A549 treated with GW870086 at 1 μM for 4 hours (cell line): ENCODE results near the gene BAG1. TPM values are rescaled to one million over a fixed set of nuclear protein-coding genes. Genes with fewer than 3 reads are reported as not detected.

Experiments
- total RNA-seq: library from RNA; stranded (reverse); fragments of 200-300 nt; extraction: Qiagen RNA extraction; gene quantifications from 5 replicates; pipeline ENCODE4 v1.2.3, GENCODE V29; 2022; ENCODE audit warnings: low read depth

The BAG1 gene
- 135 to 147 TPM (median 138 TPM) in 5 replicates for total RNA-seq

DNA sequence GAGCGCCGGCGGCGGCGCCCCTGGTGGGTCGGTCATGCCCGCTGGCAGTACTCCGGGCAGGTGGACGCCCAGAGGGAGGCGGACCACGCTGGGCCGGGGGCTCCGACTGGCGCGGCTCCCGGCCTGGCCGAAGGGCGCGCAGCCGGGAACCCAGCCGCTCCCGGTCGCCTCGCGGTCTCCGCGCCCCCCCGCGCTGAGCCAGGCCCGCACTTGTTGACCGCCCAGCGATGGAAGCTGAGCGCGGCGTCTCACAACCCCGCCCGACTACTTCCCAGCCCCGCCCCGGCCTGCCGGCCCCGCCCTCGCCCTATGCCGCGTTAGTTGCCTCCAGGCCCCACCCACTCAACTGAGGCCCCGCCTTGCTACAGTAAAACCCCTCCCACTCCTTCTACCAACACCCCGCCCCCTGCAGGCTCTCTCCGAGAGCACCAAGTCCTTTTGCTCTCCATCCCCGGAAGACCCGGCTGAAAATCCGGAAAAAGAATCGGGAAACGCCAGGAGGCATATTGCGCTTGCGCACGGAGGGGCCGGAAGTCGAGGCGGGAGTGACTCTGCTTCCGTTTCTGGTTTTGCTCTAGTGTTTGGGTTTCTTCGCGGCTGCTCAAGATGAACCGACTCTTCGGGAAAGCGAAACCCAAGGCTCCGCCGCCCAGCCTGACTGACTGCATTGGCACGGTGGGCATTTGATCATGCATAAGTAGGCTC lies at the start of gene BAG1, which contains the start of gene CHMP5:
BAG1 (minus strand) TSS at position 236 of the 705 bp plus-strand sequence.
CHMP5 (plus strand) TSS at position 577 of the 705 bp plus-strand sequence; CDS start at position 607, 30 bp downstream.

DNA sequence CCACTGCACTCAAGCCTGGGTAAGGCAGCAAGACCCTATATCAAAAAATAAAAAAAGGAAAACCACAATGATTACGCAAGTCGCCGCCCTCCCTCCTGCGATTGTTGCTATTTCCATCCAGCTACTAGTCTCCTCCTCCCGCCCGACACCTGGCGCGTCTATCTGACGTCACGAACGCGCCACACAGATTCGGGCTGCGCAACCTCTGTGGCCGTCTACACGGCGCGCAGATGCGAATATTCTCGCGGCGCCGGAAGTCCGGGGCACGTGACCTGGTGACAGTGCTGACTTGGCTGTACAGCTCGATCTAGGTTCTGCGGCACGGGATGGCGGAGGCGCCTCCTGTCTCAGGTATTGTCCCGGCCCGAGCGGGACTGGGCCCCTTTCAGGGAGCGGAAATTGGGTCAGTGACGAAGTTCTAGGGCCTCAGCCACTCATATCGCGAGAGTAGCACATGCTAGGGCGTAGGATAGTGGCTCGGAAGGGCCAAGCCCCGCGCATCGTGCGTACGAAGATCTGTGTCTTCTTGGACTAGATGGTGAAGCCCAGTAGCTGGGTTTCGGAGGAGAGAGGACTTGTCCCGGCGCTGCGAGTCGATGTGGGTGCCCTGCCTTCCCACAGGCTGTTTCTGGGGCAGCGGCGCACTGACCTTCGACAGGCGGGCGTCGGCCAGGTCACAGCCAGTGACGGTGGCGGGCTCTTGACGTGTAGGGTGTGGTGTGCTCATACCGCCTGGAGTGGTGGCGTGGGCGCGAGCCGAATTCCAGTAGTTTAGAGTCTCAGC lies 25.9 kb upstream of the BAG1 start, which contains the start of gene NFX1:
NFX1 (plus strand) TSS at position 270 of the 784 bp plus-strand sequence; CDS start at position 327, 57 bp downstream.

DNA sequence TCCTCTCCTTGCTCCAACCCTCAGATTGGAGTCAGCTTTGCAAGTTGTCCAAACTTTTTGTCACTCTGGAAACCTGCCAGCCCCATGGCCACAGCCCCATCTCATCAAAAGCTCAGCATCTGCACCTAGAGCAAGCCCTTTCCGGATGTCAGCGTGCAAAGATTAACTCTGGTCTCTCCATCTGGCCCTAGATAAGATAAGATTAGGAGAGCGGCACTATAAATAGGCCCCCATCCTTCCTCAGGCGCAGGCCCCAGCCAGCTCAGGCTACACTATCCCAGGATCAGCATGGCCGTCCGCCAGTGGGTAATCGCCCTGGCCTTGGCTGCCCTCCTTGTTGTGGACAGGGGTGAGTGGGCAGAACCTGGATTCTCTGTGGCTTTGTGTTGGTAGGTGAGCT lies 24.6 kb downstream of the BAG1 start, which contains the start of gene SPINK4:
SPINK4 (plus strand) TSS at position 247 of the 400 bp plus-strand sequence; CDS start at position 289, 42 bp downstream.

Other genes starting within 250 kb of the BAG1 start
- gene DNAJA1, start 239.4 kb downstream of the BAG1 start, total RNA-seq: 220 to 260 TPM (median 241 TPM) in 5 replicates
- gene SMU1, start 188.0 kb downstream of the BAG1 start, total RNA-seq: 17.3 to 21.3 TPM (median 19.0 TPM) in 5 replicates
- gene B4GALT1, start 97.4 kb downstream of the BAG1 start, total RNA-seq: 175 to 223 TPM (median 220 TPM) in 5 replicates
- gene SPINK4, start 24.5 kb downstream of the BAG1 start, total RNA-seq: not detected in 5 replicates
- 68.1 to 81.0 TPM (median 73.3 TPM) in 5 replicates for gene CHMP5, start 341 bp upstream of the BAG1 start, total RNA-seq
- gene NFX1, start 25.8 kb upstream of the BAG1 start, total RNA-seq: 28.2 to 32.3 TPM (median 31.9 TPM) in 5 replicates
- 0.21 to 0.64 TPM (median 0.43 TPM) in 5 replicates for gene AQP7, start 137.9 kb upstream of the BAG1 start, total RNA-seq
- gene AQP3, start 182.9 kb upstream of the BAG1 start, total RNA-seq: 11.9 to 18.2 TPM (median 15.1 TPM) in 5 replicates
- 65.8 to 74.5 TPM (median 71.7 TPM) in 5 replicates for gene NOL6, start 209.2 kb upstream of the BAG1 start, total RNA-seq